ENCODE measurements around the gene WEE1. TPM values are rescaled to one million over a fixed set of nuclear protein-coding genes. Genes with fewer than 3 reads are reported as not detected.
"Not testable (repeated sequence)": the region's sequence is repeated elsewhere in the genome, so short reads cannot be mapped to it uniquely, and the experiment has no call there.

The WEE1 gene
- 67.1 and 67.7 TPM in 2 replicates for total RNA-seq

GRCh38 chr11:9573052-9573774, at the start of gene WEE1:
Gene WEE1 (plus strand): TSS chr11:9573670. CDS start chr11:9573934, 264 bp downstream.
- intact Hi-C loops (cut with micrococcal nuclease) = loop anchor here (1.0 to 10.0 kb wide), 10 partner anchors 28 to 1232 kb away; partner anchors contain the start of genes DENND5A, EIF4G2, IPO7 and RPL27A

GRCh38 chr11:9524001-9524400, 49.5 kb upstream of the WEE1 start:
- intact Hi-C loops (cut with micrococcal nuclease) = no loop called here

GRCh38 chr11:9525116-9525515, 48.4 kb upstream of the WEE1 start:
- intact Hi-C loops (cut with micrococcal nuclease) = no loop called here

- intact Hi-C loops (cut with micrococcal nuclease) = no loop called here
These were observed 45.9 kb upstream of the WEE1 start for GRCh38 chr11:9527481-9528135.

- intact Hi-C loops (cut with micrococcal nuclease) = no loop called here
These were observed 45.4 kb upstream of the WEE1 start for GRCh38 chr11:9528136-9528501.

- intact Hi-C loops (cut with micrococcal nuclease) = no loop called here
These were observed 44.7 kb upstream of the WEE1 start for GRCh38 chr11:9528573-9529333.

GRCh38 chr11:9529334-9529650, 44.2 kb upstream of the WEE1 start:
- intact Hi-C loops (cut with micrococcal nuclease) = no loop called here

- intact Hi-C loops (cut with micrococcal nuclease) = loop anchor here (10.0 kb wide), 1 partner anchor 795 kb away; no protein-coding TSS in a partner anchor
These were observed 43.3 kb upstream of the WEE1 start for GRCh38 chr11:9530020-9530621.

- intact Hi-C loops (cut with micrococcal nuclease) = loop anchor here (10.0 kb wide), 1 partner anchor 794 kb away; no protein-coding TSS in a partner anchor
These were observed 42.4 kb upstream of the WEE1 start for GRCh38 chr11:9530901-9531625.

GRCh38 chr11:9533058-9533457, 40.4 kb upstream of the WEE1 start:
- intact Hi-C loops (cut with micrococcal nuclease) = loop anchor here (10.0 kb wide), 1 partner anchor 792 kb away; no protein-coding TSS in a partner anchor

- intact Hi-C loops (cut with micrococcal nuclease) = loop anchor here (2.0 to 10.0 kb wide), 2 partner anchors 41 to 791 kb away; no protein-coding TSS in a partner anchor
These were observed 39.6 kb upstream of the WEE1 start for GRCh38 chr11:9533736-9534473.

- intact Hi-C loops (cut with micrococcal nuclease) = loop anchor here (1.0 to 10.0 kb wide), 4 partner anchors 40 to 790 kb away; no protein-coding TSS in a partner anchor
These were observed 38.2 kb upstream of the WEE1 start for GRCh38 chr11:9535189-9535781.

- intact Hi-C loops (cut with micrococcal nuclease) = loop anchor here (10.0 kb wide), 1 partner anchor 786 kb away; no protein-coding TSS in a partner anchor
These were observed 34.9 kb upstream of the WEE1 start for GRCh38 chr11:9538548-9538947.

GRCh38 chr11:9549216-9549615, 24.3 kb upstream of the WEE1 start:
- intact Hi-C loops (cut with micrococcal nuclease) = not testable (repeated sequence)

GRCh38 chr11:9550191-9550628, 23.3 kb upstream of the WEE1 start:
- intact Hi-C loops (cut with micrococcal nuclease) = no loop called here

GRCh38 chr11:9561279-9561982, 12.0 kb upstream of the WEE1 start:
- intact Hi-C loops (cut with micrococcal nuclease) = no loop called here

GRCh38 chr11:9562716-9563115, 10.8 kb upstream of the WEE1 start:
- intact Hi-C loops (cut with micrococcal nuclease) = no loop called here

GRCh38 chr11:9563196-9563730, 10.2 kb upstream of the WEE1 start:
- intact Hi-C loops (cut with micrococcal nuclease) = no loop called here

All from T-helper 2 cell treated with Interferon-gamma antibody and Interleukin-4, amounts not matched to agents 100 ng/mL and 5 ng/mL, for 36 hours (primary cell).